ENCODE measurements around the gene SLC26A6. TPM values are rescaled to one million over a fixed set of nuclear protein-coding genes. Genes with fewer than 3 reads are reported as not detected.

Gene SLC26A6
- total and polyA plus RNA-seq, 9 donors = 7.9 to 19.1 (median 10.5) TPM

- peak in 3 of 5 donors; percentile 27 to 66 (median 54) for DNase-seq
- peak within 1 kb of the TSS in 1 of 2 donors; percentile 24 for H3K27ac ChIP-seq
- no peaks in the 10 kb centered on the region for H3K36me3 ChIP-seq
- intact Hi-C loops (cut with DNase I) = no loop called here
- peaks cover 30% of the 10 kb centered on the region for H3K4me1 ChIP-seq (ENCODE audit: insufficient read depth)
- 2 to 5% (median 5%) methylated on average over 17 to 35 of the region's 35 CpGs for WGBS, 3 donors
- H3K27me3 ChIP-seq = no peaks in the 10 kb centered on the region
- no peak for TF ChIP-seq EP300 (IDR thresholded peaks at IDR 0.05)
- no peaks in the 10 kb centered on the region for H3K9me3 ChIP-seq
- peak within 1 kb of the TSS; percentile 37 for H3K4me3 ChIP-seq
These were observed 40.2 kb downstream of the SLC26A6 start, which contains the start of gene COL7A1 for GRCh38 chr3:48595075-48595525. COL7A1 (minus strand) TSS chr3:48595329; CDS start chr3:48595159, 170 bp downstream.

GRCh38 chr3:48594417-48595049, 40.7 kb downstream of the SLC26A6 start:
- WGBS, 3 donors = 24 to 36% (median 34%) methylated on average over 36 to 39 of the region's 39 CpGs

DNA sequence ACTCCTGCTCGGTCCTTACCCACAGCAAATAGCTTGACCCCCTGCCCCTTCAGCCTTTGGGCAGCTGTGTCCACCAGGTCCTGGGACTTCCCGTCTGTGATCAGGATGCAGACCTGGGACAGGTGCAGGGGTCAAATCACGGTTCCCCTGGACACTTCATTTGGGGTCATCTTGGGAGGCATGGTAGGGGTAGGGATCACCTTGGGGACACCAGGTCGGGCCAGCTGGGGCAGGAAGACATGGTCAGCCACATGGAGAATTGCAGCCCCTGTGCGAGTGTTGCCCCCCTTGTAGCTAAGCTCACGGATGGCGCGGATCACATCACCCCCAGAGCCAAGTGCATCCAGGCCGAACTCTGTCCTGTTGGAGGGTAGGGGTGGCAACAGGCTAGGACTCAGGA, 41.9 kb downstream of the SLC26A6 start:
- H3K27ac ChIP-seq = no peak overlapping the region
- no peaks in the 10 kb centered on the region for H3K36me3 ChIP-seq
- no peak for TF ChIP-seq POLR2A (IDR thresholded peaks at IDR 0.05)
- no peak for TF ChIP-seq CTCF (IDR thresholded peaks at IDR 0.05)
- TF ChIP-seq EP300 (IDR thresholded peaks at IDR 0.05) = no peak
- no peaks in the 10 kb centered on the region for H3K27me3 ChIP-seq
- peaks cover 17% of the 10 kb centered on the region for H3K4me1 ChIP-seq (ENCODE audit: insufficient read depth)
- no peak for DNase-seq
- WGBS, 3 donors = 90 to 98% (median 94%) methylated on average over 8 to 9 of the region's 9 CpGs
- intact Hi-C loops (cut with DNase I) = no loop called here
- no peaks in the 10 kb centered on the region for H3K9me3 ChIP-seq
- H3K4me3 ChIP-seq = no peak overlapping the region

More at GRCh38 chr3:48594417-48595049, 40.7 kb downstream of the SLC26A6 start:
- Histone ChIP-seq H3K27me3 (no peaks in the 10 kb centered on the region), H3K36me3 (no peaks in the 10 kb centered on the region), H3K4me3 (peak overlapping the region; percentile 37), H3K9me3 (no peaks in the 10 kb centered on the region), H3K4me1 (ENCODE audit: insufficient read depth) (peaks cover 26% of the 10 kb centered on the region), H3K27ac (no peak overlapping the region)
- DNase-seq = peak in 1 of 5 donors; percentile 45
- intact Hi-C loops (cut with DNase I) = no loop called here
- TF ChIP-seq EP300 (IDR thresholded peaks at IDR 0.05) (no peak), POLR2A (IDR thresholded peaks at IDR 0.05) (no peak), CTCF (IDR thresholded peaks at IDR 0.05) (no peak)

DNA sequence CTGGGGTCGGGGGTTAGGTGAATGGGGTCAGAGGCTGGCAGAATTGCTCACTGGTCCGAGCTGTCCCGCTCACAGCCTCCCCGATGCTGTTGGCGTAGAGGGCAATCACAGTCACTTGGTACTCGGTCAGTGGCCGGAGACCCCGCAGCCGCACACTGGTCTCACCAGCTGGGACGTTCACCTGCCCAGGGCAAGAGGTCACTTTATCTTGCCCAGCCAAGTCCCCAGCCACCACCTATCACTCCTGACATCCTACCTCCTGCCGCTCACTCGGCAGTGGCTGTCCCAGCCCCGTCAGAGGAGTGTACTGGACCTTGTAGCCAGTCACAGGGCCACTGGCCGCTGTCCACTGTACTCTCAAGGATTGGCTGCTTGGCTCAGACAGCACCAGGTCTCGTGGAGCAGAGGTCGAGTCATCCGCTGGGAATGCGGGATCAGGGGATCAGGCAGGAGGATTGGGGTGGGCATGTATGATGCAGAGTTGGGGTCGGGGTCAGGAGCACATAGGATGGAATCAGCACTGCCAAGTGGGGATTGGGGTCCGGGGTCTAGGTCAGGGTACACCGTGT, 42.7 kb downstream of the SLC26A6 start:
- no peaks in the 10 kb centered on the region for H3K9me3 ChIP-seq
- H3K27me3 ChIP-seq = no peaks in the 10 kb centered on the region
- no peak for DNase-seq
- no peak overlapping the region for H3K27ac ChIP-seq
- H3K4me3 ChIP-seq = no peak overlapping the region
- 92 to 95% (median 94%) methylated on average over 19 to 21 of the region's 21 CpGs for WGBS, 3 donors
- H3K4me1 ChIP-seq (ENCODE audit: insufficient read depth) = peaks cover 12% of the 10 kb centered on the region
- intact Hi-C loops (cut with DNase I) = no loop called here
- H3K36me3 ChIP-seq = no peaks in the 10 kb centered on the region
- TF ChIP-seq POLR2A (IDR thresholded peaks at IDR 0.05) (no peak), EP300 (IDR thresholded peaks at IDR 0.05) (no peak), CTCF (IDR thresholded peaks at IDR 0.05) (no peak)

Measured in ovary (tissue), 9 donors.